ENCODE data around the gene SH3BP5L.

GRCh38 chr1:248788327-248788726, 37.4 kb downstream of the SH3BP5L start:
- no peak for TF ChIP-seq CTCF (IDR thresholded peaks at IDR 0.05)
- no peak for TF ChIP-seq POLR2A (IDR thresholded peaks at IDR 0.05)
- TF ChIP-seq POLR2AphosphoS5 (IDR thresholded peaks at IDR 0.05) = no peak

Measured in breast epithelium (tissue), 3 donors.